Heart left ventricle (tissue), 16 donors: ENCODE measurements around the gene CHTF18. TPM values are rescaled to one million over a fixed set of nuclear protein-coding genes. Genes with fewer than 3 reads are reported as not detected.

Experiments
- ATAC-seq, 4 donors: fragments of 200-7000 bp; cut with Tn5 transposase; one replicate each; pipeline ENCODE4 v1.9.1; 2020 to 2022; ENCODE audit warnings: moderate library complexity in 4 of 4, mild to moderate bottlenecking in 3 of 4, moderate number of reproducible peaks in 1 of 4
- DNase-seq, 5 donors: peaks; one replicate each; pipeline ENCODE4 v3.0.0-alpha.2; 2020
- H3K27ac ChIP-seq, 12 donors: fragments of 200-600 bp; sonication (generic) in 4 of 12; one replicate each; pipeline versions ENCODE4 v1.5.0 to v1.8.0; 2016 to 2022; ENCODE audit warnings: mild to moderate bottlenecking in 2 of 12
- H3K27me3 ChIP-seq, 9 donors: fragments of 200-600 bp; sonication (generic) in 2 of 9; one replicate each; pipeline versions ENCODE4 v1.5.1 to v1.8.0; 2016 to 2022; ENCODE audit warnings: mild to moderate bottlenecking in 3 of 9
- H3K36me3 ChIP-seq, 9 donors: fragments of 200-600 bp; sonication (generic) in 2 of 9; one replicate each; pipeline versions ENCODE4 v1.5.0 to v1.8.0; 2018 to 2022; ENCODE audit warnings: mild to moderate bottlenecking in 2 of 9
- H3K4me1 ChIP-seq, 12 donors: fragments of 200-600 bp; sonication (generic) in 4 of 12; one replicate each; pipeline versions ENCODE4 v1.5.0 to v1.8.0; 2016 to 2022; ENCODE audit warnings: mild to moderate bottlenecking in 3 of 12
- H3K4me3 ChIP-seq, 12 donors: fragments of 200-600 bp; sonication (generic) in 4 of 12; one replicate each; pipeline versions ENCODE4 v1.5.0 to v1.8.0; 2017 to 2022; ENCODE audit warnings: mild to moderate bottlenecking in 9 of 12, moderate library complexity in 4 of 12
- H3K9me3 ChIP-seq, 12 donors: fragments of 200-600 bp; sonication (generic) in 4 of 12; one replicate each; pipeline versions ENCODE4 v1.5.0 to v1.8.0; 2016 to 2022; ENCODE audit warnings: mild to moderate bottlenecking in 1 of 12
- CTCF ChIP-seq, 12 donors: fragments of 200-600 bp; sonication (generic) in 4 of 12; IDR thresholded peaks; one replicate each; pipeline versions ENCODE4 v1.5.0 to v1.8.0; 2018 to 2022; ENCODE audit warnings: antibody characterized with exemption in 12 of 12, mild to moderate bottlenecking in 5 of 12
- POLR2A ChIP-seq, 2 donors: fragments of 450-650 bp; IDR thresholded peaks; one replicate each; pipeline ENCODE4 v1.6.1; 2017; ENCODE audit warnings: antibody characterized with exemption in 2 of 2, mild to moderate bottlenecking in 2 of 2, moderate library complexity in 2 of 2
- WGBS, 4 donors: extraction: QIAGEN DNeasy Blood & Tissue Kit in 2 of 4; methylation state at CpG; one replicate each; pipeline versions ENCODE4 v1.1.5 to v1.1.7; 2013 to 2018; 5-methylcytosine and 5-hydroxymethylcytosine counted together
- intact Hi-C, 10 donors: fragments of 100-400 bp; cut with DNase I; formaldehyde crosslinking; loops; one replicate each; pipeline versions ENCODE4 v1.11.1 to v1.14.2; 2022
- polyA plus RNA-seq, 2 donors: library from polyadenylated mRNA; stranded (reverse); fragments of 200-250 nt; gene quantifications; one replicate each; pipeline ENCODE4 v1.2.3, GENCODE V29; 2013
- total RNA-seq, 9 donors: library from RNA; depleted of rRNA in 2 of 9; stranded (reverse); fragments of >200 nt in 2 of 9; fragmentation: NEBNext Ultra II Directional in 3 of 9; extraction: Animal tissue kit (Norgen Biotek cat#: 25700) in 3 of 9; gene quantifications; one replicate each; pipeline versions ENCODE4 v1.1.0 to v1.2.4, GENCODE V29; 2016 to 2023
- donor health status: ischemic (EF 13 %, LVEDD 7.1; RV severe dilation, severe dysfunction).
- donor health status: healthy with polysubstance abuse.
- donor health status: DM: no; HTN: yes; CAD: no.
- donor health status: DM: no; HTN: no; CAD: no.
- donor health status: ischemic (EF 25% LVEDD 6.9; RV normal size, moderate dysfunction).
- donor health status: ischemic (EF 25% LVEDD 5.7; RV mildly dilated, moderate dysfunction).
- donor health status: healthy.
- donor health status: DM: yes; HTN: yes; CAD: no.
- donor health status: ischemic (EF 35%, LVEDD 5.7; RV mildly dilated, moderate dysfunction).
- donor health status: nonischemic (EF 11% LVEDD 7.7; RV severe dilation, severe dysfunction).
- donor health status: DM: yes; HTN: yes; CAD: no.
- donor health status: PGD.
- donor health status: ischemic (EF 29% LVEDD 5.4; RV normal size, mild dysfunction).
- donor health status: nonischemic (EF 23%, LVEDD 6.1; RV moderate dilation, normal function).

CHTF18 gene
- total and polyA plus RNA-seq, 11 donors, result 0.83 to 15.0 (median 3.9) TPM

GRCh38 chr16:800834-801511, 12.6 kb downstream of the CHTF18 start:
- Histone ChIP-seq H3K9me3 (no peaks in the 10 kb centered on the region), H3K36me3 (no peaks in the 10 kb centered on the region), H3K4me3 (no peak overlapping the region), H3K4me1 (peaks cover 0 to 14% (median 0%) of the 10 kb centered on the region in 12 donors), H3K27ac (no peak overlapping the region), H3K27me3 (peaks cover 17 to 63% (median 33%) of the 10 kb centered on the region in 9 donors)
- DNase-seq, result peak in 1 of 5 donors; percentile 44
- ATAC-seq, result no peak
- intact Hi-C loops, result no loop called here
- 14 to 33% (median 19%) methylated on average over 6 to 17 of the region's 17 CpGs for WGBS, 4 donors
- TF ChIP-seq CTCF (IDR thresholded peaks at IDR 0.05) (no peak), POLR2A (IDR thresholded peaks at IDR 0.05) (no peak)

- ATAC-seq (no peak), DNase-seq (no peak)
- 56 to 62% (median 59%) methylated on average over 8 to 22 of the region's 22 CpGs for WGBS, 4 donors
- Histone ChIP-seq H3K9me3 (no peaks in the 10 kb centered on the region), H3K27ac (no peak overlapping the region), H3K4me3 (no peak overlapping the region), H3K27me3 (peaks cover 17 to 59% (median 33%) of the 10 kb centered on the region in 9 donors), H3K36me3 (no peaks in the 10 kb centered on the region), H3K4me1 (peaks cover 0 to 22% (median 4%) of the 10 kb centered on the region in 12 donors)
- intact Hi-C loops, result no loop called here
- TF ChIP-seq POLR2A (IDR thresholded peaks at IDR 0.05) (no peak), CTCF (IDR thresholded peaks at IDR 0.05) (no peak)
Observed at GRCh38 chr16:801584-802363, 13.4 kb downstream of the CHTF18 start.

GRCh38 chr16:802461-802860, 14.0 kb downstream of the CHTF18 start:
- whole genome bisulfite sequencing, 4 donors, result 63 to 80% (median 75%) methylated on average over 2 to 7 of the region's 7 CpGs
- ATAC-seq (no peak), DNase-seq (no peak)
- no peak overlapping the region for H3K4me3 ChIP-seq
- H3K4me1 ChIP-seq, result peaks cover 0 to 25% (median 5%) of the 10 kb centered on the region in 12 donors
- H3K27me3 ChIP-seq, result peaks cover 17 to 52% (median 33%) of the 10 kb centered on the region in 9 donors
- TF ChIP-seq POLR2A (IDR thresholded peaks at IDR 0.05), result no peak
- no peak for TF ChIP-seq CTCF (IDR thresholded peaks at IDR 0.05)
- H3K27ac ChIP-seq, result no peak overlapping the region
- H3K9me3 ChIP-seq, result no peaks in the 10 kb centered on the region
- H3K36me3 ChIP-seq, result no peaks in the 10 kb centered on the region
- intact Hi-C loops, result no loop called here
